RCC 7860 (cell line): ENCODE results near the gene SCTR.
A peak's percentile ranks its signal among the peaks of the same experiment; 100 is the strongest.

Experiments used
- DNase-seq: peaks from one replicate; pipeline ENCODE4 v3.0.0-alpha.2; 2015; ENCODE audit warnings: low spot score
- FAIRE-seq: peaks from 2 replicates; lab custom pipeline; 2012; peaks lifted over from hg19 to GRCh38; lab: Jason Lieb, UNC

The SCTR gene

DNA sequence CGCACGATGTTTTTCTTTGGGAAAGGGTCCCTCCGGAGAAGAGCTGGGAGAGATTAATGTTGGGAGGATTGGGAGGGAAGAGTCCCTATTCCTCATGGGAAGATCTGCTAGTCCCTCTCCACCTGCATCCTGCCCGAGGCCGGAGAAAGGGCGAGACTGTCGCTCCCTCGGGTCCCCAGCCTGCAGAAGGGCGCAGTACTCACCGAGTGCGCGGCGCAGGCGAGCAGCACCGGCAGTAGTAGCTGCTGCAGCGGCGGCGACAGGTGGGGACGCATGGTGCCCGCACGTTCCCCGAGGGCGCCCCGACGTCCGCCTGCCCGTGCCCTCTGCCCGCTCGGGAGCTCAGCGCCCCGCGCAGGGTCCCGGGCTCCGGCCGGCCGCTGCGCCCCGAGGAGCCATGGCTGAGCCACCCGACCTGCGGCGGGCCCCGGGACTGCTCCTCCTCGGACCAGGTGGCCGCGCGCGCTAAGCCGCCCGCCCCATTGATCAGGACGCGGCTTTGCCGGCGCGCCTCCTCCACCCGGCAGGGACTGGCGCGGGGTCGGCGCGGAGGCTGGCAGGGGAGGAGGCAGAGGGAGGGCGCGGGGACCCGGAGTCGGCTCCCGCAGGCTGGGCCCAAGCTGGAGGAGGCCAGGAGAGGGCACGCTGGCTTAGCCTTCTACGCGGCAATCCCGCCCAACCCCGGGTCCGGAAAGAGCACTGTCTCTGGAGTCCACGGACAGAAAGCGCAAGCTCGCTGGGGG is at the start of gene SCTR:
SCTR (minus strand) TSS at position 532 of the 743 bp plus-strand sequence; CDS start at position 275, 257 bp downstream.
- FAIRE-seq (no peak), DNase-seq (no peak)

DNA sequence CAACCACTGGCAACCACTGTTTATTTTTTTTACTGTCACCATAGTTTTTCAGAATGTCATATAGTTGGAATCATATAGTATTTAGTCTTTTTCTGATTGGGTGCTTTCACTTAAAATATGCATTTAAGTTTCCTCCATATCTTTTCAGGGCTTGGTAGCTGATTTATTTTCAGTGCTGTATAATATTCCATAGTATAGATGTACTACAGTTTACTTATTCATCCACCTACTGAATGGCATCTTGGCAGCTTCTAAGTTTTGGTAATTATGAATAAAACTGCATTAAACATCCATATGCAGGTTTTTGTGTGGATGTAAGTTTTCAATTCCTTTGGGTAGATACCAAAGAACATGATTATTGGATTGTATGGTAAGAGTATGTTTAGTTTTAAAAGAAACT is 43.0 kb upstream of the SCTR start:
- no peak for DNase-seq
- no peak for FAIRE-seq

DNA sequence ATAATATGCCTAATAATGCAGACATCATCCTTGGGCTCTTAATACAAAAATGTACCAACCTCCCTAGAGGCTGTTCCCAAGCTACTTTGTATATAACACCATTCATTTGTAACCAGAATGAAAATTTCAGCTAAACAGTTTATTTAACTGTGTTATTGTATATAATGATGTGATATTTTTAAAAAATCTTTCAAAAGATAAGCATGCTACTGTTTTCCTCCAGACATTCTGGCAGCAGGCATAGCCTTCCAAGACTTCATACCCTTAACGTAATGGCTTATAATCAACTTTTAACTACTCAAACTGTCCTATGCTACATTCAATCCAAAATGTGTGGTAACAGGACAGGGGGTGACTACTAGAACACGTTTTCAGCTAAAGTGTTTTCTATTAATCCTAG is 41.2 kb upstream of the SCTR start:
- DNase-seq: no peak
- no peak for FAIRE-seq

DNA sequence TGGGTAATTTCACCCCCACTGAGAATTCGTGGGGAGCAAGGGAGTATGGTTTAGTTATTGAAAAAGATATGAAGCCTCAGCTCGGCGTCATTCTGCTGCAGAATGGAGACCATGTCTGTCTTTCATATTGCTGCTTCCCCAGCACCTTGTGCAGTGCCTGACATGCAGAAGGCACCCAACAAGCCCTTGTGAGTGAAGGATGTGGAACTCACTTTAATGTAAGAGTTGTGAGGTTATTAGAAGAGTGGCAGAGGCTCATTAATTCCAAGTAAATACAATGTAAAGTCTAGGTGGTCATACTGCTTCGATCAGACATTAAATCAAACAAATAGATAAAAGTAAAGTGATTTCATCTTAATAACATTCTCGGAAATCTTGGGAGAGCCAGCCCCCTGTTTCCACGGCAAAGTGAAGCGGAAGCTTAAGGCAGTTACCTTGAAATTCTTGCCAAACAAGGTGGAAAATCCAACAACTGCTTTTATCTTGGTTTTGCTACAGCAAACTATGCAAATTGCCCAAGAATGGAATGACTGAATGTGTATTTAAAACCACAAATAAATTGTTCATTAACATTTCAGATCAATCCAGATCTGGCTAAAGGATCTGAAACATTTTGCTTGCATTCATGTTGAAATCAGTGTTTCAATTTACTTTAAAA is 29.5 kb upstream of the SCTR start:
- DNase-seq (no peak), FAIRE-seq (no peak)

DNA sequence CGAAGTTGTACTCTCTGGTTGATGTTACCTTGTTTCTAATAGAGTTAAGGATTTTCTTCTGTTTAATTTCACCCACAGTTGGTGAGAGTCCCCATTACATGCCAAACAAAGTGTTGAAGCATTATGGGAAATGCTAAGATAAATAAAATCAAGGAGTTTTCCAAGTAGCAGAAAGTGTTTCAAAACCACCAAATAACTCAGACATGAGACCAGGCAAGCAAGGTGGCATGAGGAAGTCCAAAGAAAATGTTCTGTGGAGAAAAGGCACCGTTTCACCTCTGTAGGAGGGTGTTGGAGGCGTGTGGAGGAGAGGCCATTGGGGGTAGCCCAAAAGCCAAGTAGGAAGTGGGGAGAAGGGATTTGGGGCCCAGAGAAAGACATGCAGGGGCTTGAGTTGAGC is 28.6 kb upstream of the SCTR start:
- FAIRE-seq: no peak

DNA sequence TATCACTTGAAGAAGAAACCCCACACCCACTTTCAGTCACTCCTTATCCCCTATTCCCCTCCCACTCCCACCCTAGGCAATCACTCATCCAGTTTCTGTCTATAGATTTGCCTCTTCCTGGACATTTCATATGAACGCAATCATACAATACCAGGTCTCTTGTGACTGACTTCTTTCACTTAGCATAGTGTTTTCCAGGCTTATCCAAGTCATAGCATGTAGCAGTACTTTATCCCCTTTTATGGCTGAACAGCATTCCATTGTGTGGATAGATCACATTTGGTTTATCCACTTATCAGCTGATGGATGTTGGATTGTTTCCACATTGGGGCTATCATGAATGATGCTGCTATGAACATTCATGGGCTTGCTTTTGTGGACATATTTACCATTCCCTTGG is 26.6 kb upstream of the SCTR start:
- FAIRE-seq (no peak), DNase-seq (no peak)

More for the DNA sequence above, 28.6 kb upstream of the SCTR start:
- no peak for DNase-seq

DNA sequence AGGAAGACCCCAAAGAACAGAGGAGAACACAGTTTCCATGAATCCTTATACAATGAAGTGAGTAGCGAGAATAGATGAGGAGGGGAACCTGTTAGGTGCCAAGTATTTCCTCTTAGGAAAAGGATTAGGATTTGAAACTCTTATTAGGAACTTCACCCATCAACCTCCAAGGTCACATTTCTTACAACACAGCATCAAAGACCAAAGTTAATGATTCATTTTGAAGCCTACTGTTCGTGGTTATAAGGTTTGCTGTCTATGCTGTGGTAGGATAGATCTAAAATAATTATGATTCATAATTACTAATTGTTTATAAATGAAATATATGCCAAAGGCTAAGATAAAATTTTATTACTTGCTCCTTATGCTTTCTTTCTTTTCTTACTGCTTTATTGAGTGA is 26.1 kb upstream of the SCTR start:
- peak; percentile 83 for FAIRE-seq
- DNase-seq: peak; percentile 26

DNA sequence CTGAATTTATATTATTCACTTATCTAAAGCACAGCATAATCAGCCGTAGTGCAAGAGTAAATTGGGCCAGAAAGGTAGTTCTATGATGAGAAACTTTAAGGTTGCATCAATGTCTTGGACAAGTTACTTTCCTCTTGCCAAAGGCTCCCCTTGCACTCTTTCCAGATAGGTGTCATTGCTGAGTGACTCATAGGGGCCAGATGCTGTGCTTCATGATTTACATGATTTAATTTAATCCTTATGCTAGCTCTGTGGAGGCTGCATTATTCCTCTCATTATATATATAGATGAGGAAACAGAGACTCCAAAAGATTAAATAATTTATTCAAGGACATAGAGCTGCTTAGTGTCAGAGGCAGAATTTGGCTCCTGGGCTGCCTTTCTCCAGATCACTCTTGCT is 25.0 kb upstream of the SCTR start:
- DNase-seq: no peak
- FAIRE-seq: peak; percentile 75

DNA sequence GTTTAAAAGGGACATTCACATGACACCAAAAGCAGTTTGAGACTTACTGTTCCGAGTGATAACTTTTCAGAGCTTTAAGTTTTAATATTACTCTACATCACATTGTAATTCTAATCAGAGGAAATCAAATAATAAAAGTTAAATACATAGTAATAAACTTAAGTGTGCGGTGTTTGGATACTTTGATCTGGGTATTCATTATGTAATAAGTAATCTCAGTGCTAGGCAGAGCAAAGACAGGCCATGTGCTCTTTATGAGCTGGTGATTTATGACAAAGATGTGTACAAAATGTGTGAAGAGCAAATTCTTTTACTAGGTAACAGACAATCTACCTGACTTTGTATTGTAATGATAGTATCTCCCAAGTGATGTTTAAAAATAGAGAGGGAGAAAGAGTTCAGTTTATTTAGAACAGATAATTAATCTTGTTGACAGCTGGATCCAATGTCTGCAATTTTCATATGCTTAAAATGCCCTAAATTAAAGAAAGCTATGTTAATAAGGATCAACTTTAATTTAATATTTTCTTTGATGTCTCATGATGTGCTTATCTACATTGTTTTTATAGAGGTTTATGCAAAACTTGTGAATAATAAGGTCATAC is 24.3 kb upstream of the SCTR start:
- DNase-seq (no peak), FAIRE-seq (no peak)

DNA sequence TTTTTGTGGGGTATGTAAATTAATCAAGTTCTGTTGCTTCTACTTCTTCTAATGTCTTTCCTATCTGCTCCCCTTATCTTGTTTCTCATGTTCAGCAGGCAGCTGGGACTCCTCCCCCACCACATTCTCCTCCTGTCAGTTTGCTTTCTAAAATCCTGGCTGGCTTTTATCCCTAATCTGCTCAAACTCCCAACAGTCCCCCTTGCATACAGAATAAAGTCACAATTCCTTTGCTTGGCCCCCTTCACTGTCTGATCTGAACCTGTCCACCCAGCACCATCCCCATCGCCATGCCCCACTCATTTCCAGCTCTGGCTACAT is 22.1 kb upstream of the SCTR start:
- FAIRE-seq: no peak
- DNase-seq: no peak

DNA sequence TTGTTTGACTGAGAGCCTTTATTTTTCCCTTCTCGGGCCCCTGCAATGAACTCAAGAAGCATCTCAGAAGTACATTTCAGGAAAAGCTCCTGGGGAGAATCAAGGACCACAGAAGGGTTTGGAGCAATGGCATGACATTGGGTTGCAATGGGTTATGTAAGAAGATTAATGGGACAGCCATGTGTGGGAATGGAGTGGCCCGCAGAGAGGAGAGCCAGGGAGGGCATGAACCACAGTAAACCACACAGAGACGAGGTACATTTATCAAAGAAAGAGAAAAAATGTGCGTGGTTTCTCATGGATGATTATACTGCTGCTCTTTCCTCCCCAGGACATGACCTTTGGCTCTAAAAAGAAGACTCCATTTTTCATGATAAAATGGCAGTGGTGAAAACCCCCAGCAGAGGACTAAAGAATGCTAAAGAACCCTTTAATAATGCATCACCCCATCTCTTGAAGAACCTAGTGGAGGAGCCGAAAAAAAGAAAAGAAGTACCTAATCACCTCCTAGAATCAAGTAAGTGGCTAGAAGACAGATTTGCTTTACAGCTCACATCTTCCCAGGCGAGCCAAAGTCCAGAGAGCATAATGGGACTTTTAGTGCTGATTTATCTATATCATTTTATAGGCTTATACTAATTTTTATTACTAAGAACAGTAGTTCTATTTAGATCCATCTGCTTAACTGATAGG is 21.6 kb upstream of the SCTR start:
- peak; percentile 46 for DNase-seq
- peak; percentile 84 for FAIRE-seq

DNA sequence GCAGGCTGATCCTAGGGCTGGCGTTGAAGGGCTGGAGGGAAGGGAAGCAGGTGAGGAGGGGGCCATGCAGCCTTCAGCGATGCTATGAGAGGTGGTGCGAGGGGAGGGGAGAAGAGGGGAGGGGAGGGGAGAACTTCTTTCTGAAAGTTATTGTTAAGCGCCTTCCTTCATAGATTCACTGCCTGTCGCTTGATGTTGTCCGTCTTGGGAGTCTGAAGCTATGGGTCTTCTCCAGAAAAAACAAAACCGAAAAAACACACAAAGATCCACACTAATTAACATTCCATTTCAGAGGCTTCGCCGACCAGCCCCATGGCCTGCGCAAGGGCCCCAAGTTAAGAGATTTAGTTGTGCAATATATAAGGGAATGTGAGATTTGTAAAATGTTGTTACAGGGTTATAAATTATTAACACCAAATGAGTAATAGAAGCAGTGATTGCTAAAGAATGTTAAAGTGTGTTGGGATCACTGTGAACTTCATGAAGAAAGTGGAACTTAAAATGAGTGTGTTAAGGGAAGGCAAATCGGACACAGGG is 20.7 kb upstream of the SCTR start:
- peak; percentile 88 for FAIRE-seq

DNA sequence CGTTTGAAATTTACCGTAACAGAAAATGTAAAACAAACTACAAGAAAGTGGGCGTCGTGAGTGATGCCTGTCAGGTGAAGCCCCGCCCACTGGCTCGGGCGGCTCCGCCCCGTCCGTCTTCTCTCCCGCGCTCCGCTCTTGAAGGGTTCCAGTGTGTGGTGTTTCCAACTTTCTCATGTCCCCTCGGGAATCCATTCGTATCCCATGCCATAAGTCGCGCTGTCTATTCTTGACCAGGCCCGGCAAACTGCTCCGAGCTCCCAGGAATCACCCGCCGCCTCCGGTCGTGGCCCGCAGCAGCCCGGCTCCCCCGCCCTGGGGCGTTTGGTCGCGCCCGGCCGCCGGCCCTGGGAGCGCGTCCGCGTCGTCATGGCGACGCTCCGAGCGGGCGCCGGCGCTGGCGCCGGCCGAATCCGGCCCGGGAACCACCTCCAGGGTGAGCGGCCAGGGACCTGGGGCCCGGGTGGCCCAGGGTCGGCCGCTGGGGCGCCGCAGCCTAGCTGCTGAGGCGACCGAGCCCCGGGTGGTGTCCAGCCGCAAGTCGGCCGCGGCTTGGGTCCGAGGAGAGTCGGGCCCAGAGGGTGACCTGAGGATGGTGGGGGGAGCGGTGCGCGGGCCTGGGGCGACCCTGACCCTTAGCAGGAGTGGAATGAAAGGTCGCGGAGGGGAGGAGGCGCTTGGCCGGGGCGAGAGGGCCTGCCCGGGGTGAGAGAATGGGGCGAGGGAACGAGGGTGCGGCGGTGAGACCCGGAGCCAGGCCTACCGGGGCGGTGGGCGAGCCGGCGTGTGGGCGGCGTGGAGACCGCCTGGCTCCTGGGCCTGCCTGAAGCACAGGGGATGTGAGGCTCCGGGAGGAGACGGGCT is 20.0 kb upstream of the SCTR start, which contains the start of gene CFAP221:
CFAP221 (plus strand) TSS at position 375 of the 864 bp plus-strand sequence. CDS start 1,683 bp downstream, outside the sequence.
- FAIRE-seq (no peak), DNase-seq (peak; percentile 49)

More for the DNA sequence above, 20.7 kb upstream of the SCTR start:
- peak; percentile 66 for DNase-seq

DNA sequence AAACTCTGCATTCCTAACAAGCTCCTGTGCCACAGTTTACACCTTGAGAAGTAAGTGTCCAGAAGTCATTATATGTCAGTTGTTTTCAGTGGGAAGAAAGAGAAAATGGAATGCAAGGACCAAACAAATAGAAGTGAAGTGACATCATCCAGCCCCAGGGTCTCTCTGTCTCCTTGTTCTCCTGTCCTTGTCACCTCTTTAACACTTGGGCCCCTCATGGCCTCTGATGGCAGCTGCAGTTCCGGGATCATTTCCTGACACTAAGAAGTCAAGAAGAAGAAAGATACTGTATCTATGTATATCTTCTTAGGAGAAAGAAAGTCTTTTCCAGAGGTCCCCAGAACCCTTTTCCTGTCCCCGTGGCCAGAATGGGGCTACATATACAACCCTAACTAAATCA is 17.2 kb upstream of the SCTR start:
- DNase-seq (no peak), FAIRE-seq (no peak)

DNA sequence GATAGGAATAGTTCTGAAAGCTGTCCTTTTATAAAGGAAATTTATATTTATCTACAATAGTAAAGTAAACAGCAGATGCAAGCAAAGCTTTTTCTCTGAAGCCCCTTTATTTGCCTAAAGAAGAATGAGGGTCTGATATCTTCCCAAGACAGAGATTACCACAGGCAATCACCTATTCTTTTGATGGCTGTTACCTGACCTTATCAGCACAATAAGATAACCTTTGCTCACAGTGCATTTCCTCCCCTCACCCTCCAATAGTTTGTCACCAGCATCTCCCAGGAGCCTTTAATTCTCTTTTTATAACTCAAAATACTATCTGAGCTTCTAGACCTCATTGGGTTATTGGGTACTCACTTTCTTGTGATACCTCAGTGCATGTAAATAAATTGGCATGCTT is 13.5 kb upstream of the SCTR start:
- no peak for DNase-seq
- FAIRE-seq: no peak

DNA sequence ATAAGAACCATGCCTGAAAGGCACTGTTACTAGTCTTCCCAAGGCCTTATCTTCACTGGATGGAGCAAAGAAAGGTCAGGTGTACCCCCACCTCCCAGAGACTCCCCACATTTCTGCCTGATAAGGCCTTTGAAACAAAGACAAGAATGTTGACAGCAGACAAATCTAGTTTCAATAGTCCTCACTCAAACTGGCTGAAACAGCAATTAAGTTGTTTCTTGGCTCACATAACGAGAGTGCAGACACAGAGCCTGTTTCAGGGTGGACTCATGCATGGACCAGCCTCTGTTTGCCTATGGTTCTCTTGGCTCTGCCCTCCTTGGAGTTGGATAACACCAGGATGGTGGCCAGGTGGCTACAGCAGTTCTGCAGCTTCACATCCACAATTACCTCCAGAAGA is 12.4 kb upstream of the SCTR start:
- FAIRE-seq: no peak
- DNase-seq: no peak

DNA sequence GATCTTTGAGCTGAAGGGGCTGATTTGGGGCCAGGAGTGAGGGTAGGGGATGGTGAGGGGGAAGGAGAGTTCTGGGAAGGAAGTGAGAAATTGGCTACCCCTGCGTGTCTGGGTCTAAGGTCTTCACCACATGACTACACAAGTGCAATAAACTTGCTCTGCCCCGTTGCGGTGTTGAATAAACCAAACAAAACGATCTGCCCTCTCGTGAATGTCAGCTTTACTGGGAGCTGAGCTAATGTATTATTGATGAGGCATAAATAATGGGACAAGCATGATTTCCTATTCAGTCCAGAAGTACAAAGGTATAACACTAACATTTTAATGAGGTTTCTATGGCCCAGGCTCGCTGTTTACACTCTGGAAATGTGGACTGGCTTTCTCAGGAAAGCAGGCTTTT is 11.9 kb upstream of the SCTR start:
- DNase-seq (no peak), FAIRE-seq (no peak)

DNA sequence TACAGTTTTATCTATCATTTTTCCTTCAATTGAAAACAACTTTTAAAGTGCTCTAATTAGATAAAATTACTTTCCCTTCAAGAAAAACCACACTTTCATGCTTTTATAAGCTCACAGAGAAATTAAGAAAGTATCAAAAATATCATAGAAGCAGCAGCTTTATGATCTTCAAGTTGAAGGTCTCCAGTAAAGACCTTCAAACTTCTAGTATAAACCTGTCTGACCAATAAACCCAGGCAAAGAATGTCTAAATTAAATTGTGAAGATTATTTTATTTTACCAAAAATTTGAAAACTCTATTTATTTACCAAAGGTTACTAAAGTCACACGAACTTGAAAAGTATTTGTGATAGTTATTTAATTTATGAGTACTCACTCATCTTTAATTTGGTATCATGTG is 9.3 kb upstream of the SCTR start:
- peak; percentile 43 for FAIRE-seq

DNA sequence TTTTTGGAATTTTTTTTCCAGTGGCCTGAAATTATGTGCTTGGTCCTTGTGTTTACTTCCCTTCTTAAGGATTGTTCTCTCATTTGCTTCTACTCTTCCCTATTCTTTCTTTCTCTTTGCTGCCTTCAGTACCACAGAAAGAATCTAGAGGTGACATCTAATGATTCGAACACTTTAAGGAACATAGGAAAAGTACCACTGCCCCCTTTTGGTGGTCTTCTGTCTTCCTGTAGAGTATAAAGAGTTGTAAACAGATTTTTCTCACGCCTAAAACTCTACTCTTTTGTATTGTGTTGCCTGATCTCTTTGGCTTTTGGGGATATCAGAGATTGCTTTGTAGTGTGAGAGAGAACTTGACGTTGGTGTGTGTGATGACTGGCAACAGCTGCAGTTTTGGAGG is 7.0 kb upstream of the SCTR start:
- DNase-seq: peak; percentile 30
- no peak for FAIRE-seq

More for the DNA sequence above, 9.3 kb upstream of the SCTR start:
- no peak for DNase-seq

DNA sequence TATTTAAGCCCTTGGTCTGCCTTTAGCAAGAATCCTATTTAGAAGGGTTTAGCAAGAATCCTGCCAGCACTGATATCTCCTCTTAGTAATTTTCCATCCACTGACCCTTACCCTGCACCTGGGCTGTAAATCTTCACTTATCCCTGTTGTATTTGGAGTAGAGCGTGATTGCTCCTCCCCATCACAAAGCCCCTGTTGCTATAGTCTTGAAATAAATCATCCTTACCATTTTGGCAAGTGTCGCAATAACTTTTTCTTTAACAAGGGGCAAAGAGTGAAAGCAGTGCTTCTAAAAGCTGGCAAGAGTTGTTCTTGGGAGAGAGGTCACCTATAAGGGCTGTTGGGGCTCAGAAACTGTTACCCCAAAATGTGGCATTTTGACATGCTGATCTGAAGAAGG is 3.7 kb upstream of the SCTR start:
- DNase-seq (no peak), FAIRE-seq (no peak)
